GM12878 (cell line): ENCODE measurements around the gene NPEPPS. TPM values are rescaled to one million over a fixed set of nuclear protein-coding genes. Genes with fewer than 3 reads are reported as not detected.
"Not testable (repeated sequence)": the region's sequence is repeated elsewhere in the genome, so short reads cannot be mapped to it uniquely, and the experiment has no call there.

Experiments
- ATAC-seq: fragments of 200-7000 bp; cut with Tn5 transposase; 3 replicates; pipeline ENCODE4 v1.9.1; 2020; ENCODE audit warnings: mild to moderate bottlenecking, moderate library complexity
- Bru-seq: library from RNA; stranded (reverse); fragments of 400-500 nt; gene quantifications from one replicate; lab custom pipeline; 2021; lab: Mats Ljungman, UMichigan
- BruChase-seq, 2 experiments: library from RNA; stranded (reverse); fragments of 400-500 nt; gene quantifications; one replicate each; lab custom pipeline; 2021; lab: Mats Ljungman, UMichigan
- BruUV-seq: library from RNA; stranded (reverse); fragments of 400-500 nt; replicated peaks from 2 replicates; lab custom pipeline; 2021; lab: Mats Ljungman, UMichigan
- CTCF ChIA-PET: fragments of 300-600 bp; sonication (Branson Sonifier 250); formaldehyde crosslinking; extraction: SDS; loops from one replicate; lab custom pipeline; 2021; ENCODE audit warnings: inconsistent platforms; lab: Yijun Ruan, JAX
- POLR2A ChIA-PET: fragments of 350-600 bp; formaldehyde crosslinking; extraction: SDS; loops from one replicate; lab custom pipeline; 2021; ENCODE audit warnings: inconsistent platforms; lab: Charles Lee
- RAD21 ChIA-PET: fragments of 300-600 bp; sonication (Branson Sonifier 250); formaldehyde crosslinking; loops from one replicate; lab custom pipeline; 2023; ENCODE audit warnings: antibody characterized with exemption; ENCODE audit not compliant: unreplicated experiment; lab: Charles Lee
- SMC1A ChIA-PET: fragments of 300-600 bp; sonication (Branson Sonifier 250); formaldehyde crosslinking; loops from one replicate; lab custom pipeline; 2023; ENCODE audit not compliant: unreplicated experiment, uncharacterized antibody; lab: Charles Lee
- DNase-seq: peaks from one replicate; pipeline ENCODE4 v3.0.0-alpha.2; 2011; ENCODE audit warnings: low read depth, low spot score
- FAIRE-seq: peaks from 3 replicates; lab custom pipeline; 2011; peaks lifted over from hg19 to GRCh38; lab: Jason Lieb, UNC
- H2AFZ ChIP-seq: 2 replicates; pipeline ENCODE4 v1.6.0; 2011; ENCODE audit warnings: low read depth, low read length, control low read depth; ENCODE audit not compliant: control insufficient read depth
- H3K27ac ChIP-seq: 2 replicates; pipeline ENCODE4 v1.5.1; 2011; ENCODE audit warnings: control low read depth; ENCODE audit not compliant: control insufficient read depth, insufficient read depth
- H3K27me3 ChIP-seq, 2 experiments: replicated peaks in 1 of 2; 2 replicates each; pipeline versions ENCODE4 v1.6.0 to v1.6.1; 2011; ENCODE audit warnings: low read length in 1 of 2; ENCODE audit not compliant: control insufficient read depth in 2 of 2, insufficient read depth in 2 of 2
- H3K36me3 ChIP-seq, 2 experiments: 2 replicates each; pipeline ENCODE4 v1.5.1; 2011; ENCODE audit warnings: low read length in 1 of 2; ENCODE audit not compliant: control insufficient read depth in 2 of 2, insufficient read depth in 2 of 2
- H3K4me1 ChIP-seq: 2 replicates; pipeline ENCODE4 v1.6.1; 2011; ENCODE audit warnings: mild to moderate bottlenecking, low read length, moderate library complexity, mixed read lengths; ENCODE audit not compliant: control insufficient read depth, insufficient read depth
- H3K4me2 ChIP-seq: 2 replicates; pipeline ENCODE4 v1.6.0; 2011; ENCODE audit warnings: control low read depth; ENCODE audit not compliant: control insufficient read depth, insufficient read depth
- H3K4me3 ChIP-seq: fragments of 200-600 bp; sonication (generic); 2 replicates; pipeline ENCODE4 v1.5.1; 2016
- H3K79me2 ChIP-seq: 2 replicates; pipeline ENCODE4 v1.6.0; 2011; ENCODE audit warnings: low read length; ENCODE audit not compliant: control insufficient read depth, insufficient read depth
- H3K9ac ChIP-seq: 2 replicates; pipeline ENCODE4 v1.8.0; 2011; ENCODE audit warnings: low read length, control low read depth, mixed read lengths; ENCODE audit not compliant: control insufficient read depth, insufficient read depth
- H3K9me3 ChIP-seq: replicated peaks from 3 replicates; pipeline ENCODE4 v1.5.1; 2011; ENCODE audit warnings: mild to moderate bottlenecking, low read length; ENCODE audit not compliant: control insufficient read depth, insufficient read depth
- H4K20me1 ChIP-seq: 2 replicates; pipeline ENCODE4 v1.6.0; 2011; ENCODE audit not compliant: control insufficient read depth, insufficient read depth
- BHLHE40 ChIP-seq, 2 experiments: fragments of 450-650 bp in 1 of 2; IDR thresholded peaks; 2 replicates each; pipeline ENCODE4 v1.6.1; 2011 to 2017; ENCODE audit warnings: low read depth in 2 of 2, borderline replicate concordance in 1 of 2, improper control_type of control experiment in 1 of 2, low read length in 1 of 2, mild to moderate bottlenecking in 1 of 2
- EGR1 ChIP-seq, 2 experiments: IDR thresholded peaks; 1 replicate in 1 of 2; 2 replicates in 1 of 2; pipeline ENCODE4 v1.6.1; 2011 to 2012; ENCODE audit warnings: low read depth in 2 of 2, low read length in 2 of 2, borderline replicate concordance in 1 of 2, mild to moderate bottlenecking in 1 of 2, moderate library complexity in 1 of 2
- MLLT1 ChIP-seq: fragments of 450-650 bp; IDR thresholded peaks from 2 replicates; pipeline ENCODE4 v1.6.1; 2016; ENCODE audit warnings: mild to moderate bottlenecking
- POLR2A ChIP-seq: IDR thresholded peaks from 2 replicates; pipeline ENCODE4 v1.6.1; 2011; ENCODE audit warnings: low read depth, mild to moderate bottlenecking, low read length
- WGBS: methylation state at CpG from one replicate; pipeline ENCODE4 v1.1.6; 2016; ENCODE audit warnings: low lambda C conversion rate; ENCODE audit not compliant: insufficient replicate concordance, insufficient coverage; ENCODE audit errors: missing lambda C conversion rate; 5-methylcytosine and 5-hydroxymethylcytosine counted together
- in situ Hi-C: fragments of 300-500 bp; cut with MboI; formaldehyde crosslinking; loops from 9 replicates; pipeline ENCODE4 v1.14.3; 2018; ENCODE audit warnings: mixed read lengths
- intact Hi-C: fragments of 100-400 bp; cut with micrococcal nuclease; formaldehyde crosslinking; loops from one replicate; pipeline ENCODE4 v1.14.2; 2022; ENCODE audit not compliant: unreplicated experiment
- long read RNA-seq, 2 experiments: library from polyadenylated mRNA; unstranded; transcript quantifications; one replicate each; pipeline ENCODE4 v2.0.0, GENCODE V29; 2019 to 2020
- polyA minus RNA-seq, 3 experiments: library from RNA; depleted of rRNA, polyadenylated mRNA; stranded (reverse); fragments of >200 nt; gene quantifications; 2 replicates each; pipeline ENCODE4 v1.2.3, GENCODE V29; 2011
- polyA plus RNA-seq, 11 experiments: library from polyadenylated mRNA; depleted of rRNA in 4 of 11; unstranded in 6 of 11; stranded (reverse) in 5 of 11; fragments of >200 nt; fragmentation: Nextera tagmentation in 4 of 11; fragmentation: Illumina TruSeq in 1 of 11; extraction: Ambion mirVana in 4 of 11; extraction: Trizol in 1 of 11; gene quantifications; 1 replicate in 1 of 11; 2 replicates in 10 of 11; pipeline versions ENCODE4 v1.2.1 to v1.2.3, GENCODE V29; 2011 to 2016; ENCODE audit warnings: inconsistent platforms in 2 of 11, missing spikeins in 2 of 11, low read depth in 1 of 11
- total RNA-seq, 4 experiments: library from RNA; depleted of rRNA in 3 of 4; stranded (reverse); fragments of >200 nt in 3 of 4; fragmentation: Illumina TruSeq in 1 of 4; extraction: Trizol in 1 of 4; gene quantifications; 2 replicates each; pipeline versions ENCODE4 v1.2.1 to v1.2.3, GENCODE V29; 2013 to 2021

The NPEPPS gene
- 653 and 692 TPM in 2 replicates for total RNA-seq (2013; cell fraction: nucleolus; rRNA removed)
- 37.4 and 50.4 TPM in 2 replicates for total RNA-seq (2014; rRNA removed)
- total RNA-seq (2014; rRNA removed; fragmentation: Illumina TruSeq; extraction: Trizol), result 57.5 and 58.1 TPM in 2 replicates
- total RNA-seq (2021), result 69.9 and 75.7 TPM in 2 replicates
- 55.0 TPM for polyA plus RNA-seq (2011; ENCODE audit: low read depth)
- polyA plus RNA-seq (2011; rRNA removed), result 214 and 300 TPM in 2 replicates
- 44.5 and 67.9 TPM in 2 replicates for polyA plus RNA-seq (2011; cell fraction: cytosol; rRNA removed)
- 442 and 464 TPM in 2 replicates for polyA plus RNA-seq (2011; cell fraction: nucleus; rRNA removed)
- polyA plus RNA-seq (2012), result 79.2 and 95.2 TPM in 2 replicates
- 75.2 and 81.3 TPM in 2 replicates for polyA plus RNA-seq (2014; fragmentation: Illumina TruSeq; extraction: Trizol)
- 10 to 100 TPM; 25.8 to 29.3 TPM for polyA plus RNA-seq (2014; fragmentation: Nextera tagmentation; extraction: Ambion mirVana)
- polyA plus RNA-seq (2014; rRNA removed), result 72.4 and 72.7 TPM in 2 replicates
- polyA plus RNA-seq (2016; fragmentation: Nextera tagmentation; extraction: Ambion mirVana), result 10 to 100 TPM; 60.4 to 68.7 TPM
- 161 and 211 TPM in 2 replicates for polyA minus RNA-seq (2011; rRNA and poly(A)+ RNA removed)
- 56.5 and 61.1 TPM in 2 replicates for polyA minus RNA-seq (2011; cell fraction: cytosol; rRNA and poly(A)+ RNA removed)
- polyA minus RNA-seq (2011; cell fraction: nucleus; rRNA and poly(A)+ RNA removed), result 127 and 186 TPM in 2 replicates
- percentile 84 among the genes with signal in this experiment for Bru-seq, nascent RNA
- BruChase-seq, experiment 1, labeled RNA remaining after a 6-hour chase, result percentile 91 among the genes with signal in this experiment
- BruChase-seq, experiment 2, labeled RNA remaining after a 2-hour chase, result percentile 89 among the genes with signal in this experiment
- long read RNA-seq, experiment 1, full-length matches to known transcripts, result 14 of 23 reads
- long read RNA-seq, experiment 1, partial matches to known transcripts, result 4 of 23 reads
- long read RNA-seq, experiment 1, other reads (novel, unspliced or antisense), result 5 of 23 reads
- long read RNA-seq, experiment 2, full-length matches to known transcripts, result 30 of 143 reads
- long read RNA-seq, experiment 2, partial matches to known transcripts, result 98 of 143 reads
- long read RNA-seq, experiment 2, other reads (novel, unspliced or antisense), result 15 of 143 reads

- Histone ChIP-seq H3K9ac (peak within 1 kb of the TSS; percentile 63; the same call in 1 of the 2 replicates), H3K79me2 (peaks cover 15% of the 10 kb centered on the region), H3K4me2 (peak within 1 kb of the TSS; percentile 77), H3K4me3 (peak within 1 kb of the TSS; percentile 81), H3K27ac (peak within 1 kb of the TSS; percentile 25; the same call in 1 of the 2 replicates), H2AFZ (peak within 1 kb of the TSS; percentile 82)
- TF ChIP-seq EGR1 (IDR thresholded peaks at IDR 0.05; ENCODE audit: borderline replicate concordance in 1 of 2, low read depth in 2 of 2, low read length in 2 of 2) (peak in 1 of 2 experiments; percentile 64; a peak in 2 of 3 replicates), BHLHE40 (IDR thresholded peaks at IDR 0.05; ENCODE audit: borderline replicate concordance in 1 of 2, low read depth in 2 of 2, low read length in 1 of 2) (peak in 1 of 2 experiments; percentile 13; a peak in 1 of 4 replicates), POLR2A (0 out of 2 replicates have a peak, but pooled peaks have one; percentile 32), MLLT1 (peak; percentile 76; the same call in 1 of the 2 replicates)
- BruUV-seq, POLR2A ChIA-PET, H3K36me3 ChIP-seq, H3K27me3 ChIP-seq, H3K9me3 ChIP-seq, CTCF ChIA-PET, SMC1A ChIA-PET, H3K4me1 ChIP-seq, RAD21 ChIA-PET, in situ Hi-C loops, H4K20me1 ChIP-seq, intact Hi-C loops: not testable (repeated sequence)
- DNase-seq (peak; percentile 31), FAIRE-seq (peak; percentile 70), ATAC-seq (peak; percentile 84)
- WGBS, result 38% methylated on average over 22 of the region's 60 CpGs
Measured at GRCh38 chr17:47530557-47531232, at the start of gene NPEPPS. TSS of gene NPEPPS (plus strand) at chr17:47531108. CDS start at chr17:47531301, 193 bp downstream.

- in situ Hi-C loops, intact Hi-C loops, SMC1A ChIA-PET, CTCF ChIA-PET, H3K79me2 ChIP-seq, H4K20me1 ChIP-seq, RAD21 ChIA-PET, POLR2A ChIA-PET, DNase-seq, H3K4me1 ChIP-seq, FAIRE-seq, H3K36me3 ChIP-seq, H3K27me3 ChIP-seq, H3K9me3 ChIP-seq: not testable (repeated sequence)
- Histone ChIP-seq H3K4me2 (peak overlapping the region; percentile 11), H3K9ac (peak overlapping the region; percentile 60; the same call in 1 of the 2 replicates), H3K4me3 (peak overlapping the region; percentile 65), H3K27ac (peak overlapping the region; percentile 63; the same call in 1 of the 2 replicates), H2AFZ (peak overlapping the region; percentile 81)
- peak; percentile 7 for ATAC-seq
- 55% methylated on average over 11 of the region's 15 CpGs for WGBS
- BruUV-seq, result TSS peak; percentile 93
Measured at GRCh38 chr17:47491841-47492212, 39.1 kb upstream of the NPEPPS start.
